Skeletal muscle cell (primary cell): Measurements from ENCODE around the gene THRB.

Experiments
- DNase-seq: peaks from one replicate; pipeline ENCODE4 v3.0.0-alpha.2; 2010; ENCODE audit warnings: low read depth
- H3K4me3 ChIP-seq: 2 replicates; pipeline ENCODE4 v1.5.1; 2011; ENCODE audit warnings: low read depth, mild to moderate bottlenecking, control low read depth, low read length, moderate library complexity

THRB gene

DNA sequence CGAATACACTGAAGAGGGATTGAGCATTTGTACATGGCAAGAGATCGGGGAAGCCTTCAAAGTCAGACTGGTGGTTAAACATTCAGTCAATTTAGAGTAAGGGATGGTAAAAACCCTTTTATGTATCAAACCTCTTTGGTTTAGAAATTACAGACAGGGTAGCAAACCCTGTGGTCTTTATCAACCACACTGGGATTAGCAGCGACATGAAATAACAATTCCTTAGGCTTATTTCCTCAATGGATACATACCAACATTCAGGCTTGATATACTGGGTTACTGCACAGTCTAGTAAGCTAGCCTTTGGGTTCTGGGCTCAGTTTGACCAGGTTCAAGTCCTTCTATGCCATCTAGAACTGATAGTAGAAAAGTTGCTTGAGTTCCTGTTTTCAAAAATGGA is 127.4 kb downstream of the THRB start:
- no peak overlapping the region for H3K4me3 ChIP-seq
- no peak for DNase-seq

- peak; percentile 71 for DNase-seq
- H3K4me3 ChIP-seq: no peak overlapping the region
These were observed 129.5 kb downstream of the THRB start for GRCh38 chr3:24365168-24365567.

- no peak overlapping the region for H3K4me3 ChIP-seq
- no peak for DNase-seq
These were observed 130.3 kb downstream of the THRB start for GRCh38 chr3:24364359-24364758.

DNA sequence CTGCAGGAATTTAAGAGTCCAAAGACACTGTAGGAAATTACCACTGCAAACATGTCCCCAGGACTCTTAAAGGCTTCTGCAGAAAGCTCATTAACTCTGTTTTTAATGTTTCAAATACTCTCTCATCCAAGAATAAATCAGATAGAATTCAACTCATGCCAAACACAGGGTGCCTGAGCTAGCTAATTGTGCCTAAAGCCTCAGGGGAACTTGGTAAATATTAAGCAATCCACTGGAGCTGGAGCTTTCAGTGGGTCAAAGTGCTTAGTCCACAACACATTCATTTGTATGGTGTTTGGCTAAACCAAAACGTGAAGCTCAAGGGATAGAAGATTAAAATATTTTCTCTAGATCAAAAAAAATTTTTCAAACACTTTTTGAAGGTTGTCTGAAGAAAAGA is 131.4 kb downstream of the THRB start:
- DNase-seq: no peak
- no peak overlapping the region for H3K4me3 ChIP-seq

GRCh38 chr3:24361623-24362022 is 133.0 kb downstream of the THRB start:
- no peak for DNase-seq
- no peak overlapping the region for H3K4me3 ChIP-seq

- H3K4me3 ChIP-seq: no peak overlapping the region
- DNase-seq: no peak
These were observed 133.7 kb downstream of the THRB start for GRCh38 chr3:24360957-24361356.

DNA sequence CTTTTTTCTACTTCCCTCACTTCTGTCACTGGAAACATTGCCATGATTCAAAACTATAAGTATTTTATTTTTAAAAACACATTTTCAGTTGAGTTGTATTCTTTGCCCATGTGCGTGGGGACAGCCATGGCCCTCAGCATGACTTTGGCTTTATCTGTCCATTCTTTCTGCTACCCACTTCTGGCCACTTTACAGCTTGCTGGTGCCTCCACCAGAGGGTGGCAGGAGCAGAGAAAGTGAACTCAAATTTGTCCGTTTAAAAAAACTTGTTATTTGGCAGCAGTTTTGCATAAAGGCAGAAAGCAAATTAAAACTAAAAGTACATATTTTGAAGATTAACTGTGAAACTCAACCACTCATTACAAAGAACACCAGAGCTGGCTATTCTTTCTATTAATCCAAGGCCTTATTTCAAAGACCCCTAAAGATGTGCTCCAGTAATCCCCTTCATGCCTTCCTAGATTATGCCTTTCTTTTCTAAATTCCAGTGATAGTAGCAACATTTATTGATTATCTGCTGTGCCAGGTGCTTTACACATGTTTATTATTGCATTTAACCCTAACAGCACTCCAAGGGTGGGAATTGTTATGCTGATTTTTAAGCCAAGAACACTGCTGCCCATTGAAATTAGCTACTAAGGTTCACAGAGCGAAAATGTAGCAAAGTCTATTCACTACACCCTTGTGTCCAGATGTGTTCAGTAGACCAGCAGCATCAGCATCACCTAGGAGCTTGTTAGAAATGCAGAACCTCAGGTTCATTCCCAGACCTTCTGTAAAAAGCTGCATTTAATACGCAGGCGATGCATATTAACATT is 134.8 kb downstream of the THRB start:
- H3K4me3 ChIP-seq: no peak overlapping the region
- DNase-seq: no peak

- H3K4me3 ChIP-seq: no peak overlapping the region
- no peak for DNase-seq
These were observed 135.5 kb downstream of the THRB start for GRCh38 chr3:24359102-24359501.

DNA sequence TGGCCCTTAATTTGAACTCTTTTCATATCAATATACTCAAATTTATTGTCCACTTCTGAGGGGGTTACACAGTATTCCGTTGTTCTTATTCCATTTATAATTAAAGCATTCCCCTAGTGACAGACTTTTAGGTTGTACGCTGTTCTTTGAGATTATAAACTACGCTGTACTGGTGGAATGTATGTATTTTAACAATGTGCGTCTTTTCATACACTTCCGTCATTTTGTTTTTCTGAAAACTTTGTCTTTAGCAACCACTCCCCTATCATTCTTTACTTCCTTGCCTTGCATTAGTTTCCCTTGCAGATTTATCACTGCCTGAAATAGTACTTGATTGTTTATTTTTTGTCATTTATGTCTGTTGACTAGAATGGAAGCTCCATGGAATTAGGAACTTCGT is 137.0 kb downstream of the THRB start:
- H3K4me3 ChIP-seq: no peak overlapping the region
- DNase-seq: no peak

- H3K4me3 ChIP-seq: no peak overlapping the region
- DNase-seq: no peak
These were observed 138.8 kb downstream of the THRB start for GRCh38 chr3:24355806-24356205.

- H3K4me3 ChIP-seq: no peak overlapping the region
- DNase-seq: no peak
These were observed 140.4 kb downstream of the THRB start for GRCh38 chr3:24354230-24354629.

GRCh38 chr3:24352893-24353553 is 141.6 kb downstream of the THRB start:
- DNase-seq: no peak

DNA sequence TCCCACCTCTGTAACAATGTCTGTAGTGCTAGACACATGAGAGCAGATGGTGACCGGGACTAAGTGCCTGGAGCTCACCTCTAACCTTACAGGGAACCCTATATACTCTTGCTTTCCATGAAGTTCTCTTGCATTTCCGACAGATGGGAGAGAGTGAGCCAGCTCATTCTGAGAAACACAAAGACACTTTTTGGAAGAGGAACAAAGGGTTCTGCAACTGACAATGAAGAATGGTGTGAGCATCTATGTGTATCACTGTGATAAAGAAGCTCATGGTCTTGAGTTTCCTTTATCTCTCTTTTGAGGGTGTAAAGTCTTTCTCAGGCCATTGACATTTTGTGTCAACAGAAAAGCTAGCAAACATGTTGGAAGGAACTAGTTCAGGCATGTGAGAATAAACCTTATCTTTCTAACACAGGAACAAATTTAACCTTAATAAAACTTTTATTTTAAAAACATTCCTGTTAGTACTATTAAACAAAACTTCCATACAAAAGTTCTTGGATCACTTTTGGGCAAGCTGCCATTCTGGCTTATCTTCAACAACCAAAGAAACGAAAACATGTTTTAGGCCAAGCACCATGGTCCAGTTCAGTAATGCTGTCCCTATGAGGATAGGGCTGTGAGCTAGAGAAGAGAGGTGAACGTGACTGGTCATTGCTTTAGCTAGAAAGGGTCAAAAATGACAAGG is 142.7 kb downstream of the THRB start:
- H3K4me3 ChIP-seq: no peak overlapping the region
- DNase-seq: peak; percentile 14

More at GRCh38 chr3:24352893-24353553, 141.6 kb downstream of the THRB start:
- H3K4me3 ChIP-seq: no peak overlapping the region

DNA sequence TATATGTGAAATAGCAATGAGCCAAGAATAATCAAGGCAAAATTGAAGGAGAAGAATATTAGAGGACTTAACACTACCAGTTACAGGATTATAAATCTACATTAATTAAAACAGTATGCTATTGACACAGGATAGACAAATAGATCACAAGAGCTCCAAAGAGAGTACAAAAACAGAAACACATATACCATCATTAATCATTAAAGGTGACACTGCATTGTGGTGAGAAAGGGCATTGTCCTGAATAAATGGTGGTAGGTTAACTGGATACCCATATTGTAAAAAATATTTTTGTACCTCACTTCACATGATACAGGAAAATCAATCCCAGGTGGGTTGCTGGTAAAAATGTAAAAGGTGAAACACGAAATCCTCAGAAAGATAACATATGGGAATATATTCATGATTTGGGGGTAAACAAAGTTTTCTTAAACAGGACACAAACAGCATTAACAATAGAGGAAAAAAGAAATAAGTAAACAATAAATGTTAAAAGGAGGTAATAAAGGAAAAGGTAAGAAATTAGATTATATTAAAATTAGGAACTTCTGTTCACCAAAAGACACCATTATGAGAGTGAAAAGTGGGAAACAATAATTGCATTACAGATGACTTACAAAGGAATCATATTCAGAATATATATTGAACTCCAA is 145.2 kb downstream of the THRB start:
- H3K4me3 ChIP-seq: no peak overlapping the region
- no peak for DNase-seq

DNA sequence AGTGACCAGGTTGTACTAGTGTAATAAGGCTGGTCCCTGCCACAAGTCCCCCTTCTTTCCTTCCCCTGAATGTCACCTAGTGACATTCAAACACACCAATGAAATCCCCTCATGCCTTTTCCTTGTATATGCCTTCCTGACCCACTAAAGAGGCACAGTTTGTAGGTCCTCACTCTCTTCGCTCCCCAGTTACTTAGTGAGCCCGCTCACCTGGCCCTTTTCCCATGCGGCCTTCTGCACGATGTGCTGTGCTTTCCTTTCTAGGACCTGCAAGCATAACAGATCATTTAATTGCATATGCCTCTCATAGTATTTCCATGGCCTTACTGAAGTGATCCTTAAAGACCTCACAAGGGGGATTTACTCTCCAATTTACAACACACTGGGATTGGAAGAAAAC is 146.3 kb downstream of the THRB start:
- no peak for DNase-seq

GRCh38 chr3:24344784-24345439 is 149.7 kb downstream of the THRB start:
- DNase-seq: peak; percentile 20
- no peak overlapping the region for H3K4me3 ChIP-seq

More for the DNA sequence above, 146.3 kb downstream of the THRB start:
- no peak overlapping the region for H3K4me3 ChIP-seq

- H3K4me3 ChIP-seq: no peak overlapping the region
- DNase-seq: peak; percentile 22
These were observed 151.4 kb downstream of the THRB start for GRCh38 chr3:24343084-24343783.

DNA sequence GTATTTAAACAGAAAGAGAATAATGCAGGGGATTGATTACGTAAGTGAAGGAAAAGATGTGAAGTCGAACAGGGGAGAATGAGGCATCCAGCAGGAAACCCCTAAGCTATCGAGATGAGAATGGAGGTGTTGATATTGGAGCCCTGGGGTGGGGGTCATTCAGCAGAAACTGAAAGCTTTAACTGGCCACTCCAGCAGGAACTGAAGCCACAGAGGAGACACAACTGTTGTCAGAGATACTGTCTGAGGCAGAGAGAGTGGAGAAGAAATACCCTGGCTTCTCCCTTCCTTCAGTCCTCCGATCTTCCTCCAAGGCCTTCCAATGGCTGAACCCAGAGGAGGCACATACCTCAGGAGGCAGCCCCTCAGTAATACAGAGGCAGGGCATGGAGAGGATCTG is 152.4 kb downstream of the THRB start:
- DNase-seq: no peak
- H3K4me3 ChIP-seq: no peak overlapping the region

DNA sequence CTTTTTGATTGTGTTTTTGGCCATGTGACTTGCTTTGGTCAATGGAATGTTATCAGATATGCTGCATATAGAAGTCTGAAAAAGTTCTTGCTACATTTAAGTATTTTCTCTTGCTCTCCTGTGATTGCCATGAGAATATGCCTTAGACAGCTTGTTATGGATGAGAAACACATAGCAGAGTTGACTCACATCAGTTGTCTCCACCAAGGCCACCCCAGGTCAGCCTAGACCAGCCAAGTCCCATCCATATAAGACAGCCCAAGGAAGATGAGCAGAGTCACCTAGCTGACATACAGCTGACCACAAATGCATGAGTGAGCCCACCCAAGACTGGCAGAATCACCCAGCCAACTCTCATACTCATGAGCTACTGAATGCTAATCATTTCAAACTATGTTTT is 153.0 kb downstream of the THRB start:
- DNase-seq: no peak
- H3K4me3 ChIP-seq: no peak overlapping the region
